Measurements from ENCODE around the gene SLC9A5. TPM values are rescaled to one million over a fixed set of nuclear protein-coding genes. Genes with fewer than 3 reads are reported as not detected.

SLC9A5 gene
- total and polyA plus RNA-seq, 9 of the 15 experiments (the other 6 are each of a cell fraction or from before 2014, with no cell fraction given): 0.06 to 3.1 (median 1.2) TPM

GRCh38 chr16:67247192-67248072, 1.3 kb upstream of the SLC9A5 start, which contains the start of gene FHOD1 (continued):
- TF ChIP-seq YY1 (IDR thresholded peaks at IDR 0.05; ENCODE audit: borderline replicate concordance in 1 of 3, control insufficient read depth in 1 of 3, extremely low read depth in 1 of 3, insufficient read depth in 3 of 3, insufficient read length in 1 of 3, insufficient replicate concordance in 2 of 3, low read depth in 1 of 3, low read length in 2 of 3) (peak in 1 of 3 experiments; percentile 48), ESRRA (IDR thresholded peaks at IDR 0.05; ENCODE audit: borderline replicate concordance, low read depth) (peak; percentile 49), ZNF184 (CRISPR knock-in tag; IDR thresholded peaks at IDR 0.05) (no peak), HMGN3 (IDR thresholded peaks at IDR 0.05; ENCODE audit: borderline replicate concordance, extremely low read depth, insufficient read length, low read depth, low read length) (peak; percentile 55), MGA (IDR thresholded peaks at IDR 0.05) (peak; percentile 87), NR3C1 (CRISPR knock-in tag; IDR thresholded peaks at IDR 0.05) (peak; percentile 24; the same call in 1 of the 2 replicates), MAFG (tag; conservative IDR thresholded peaks at IDR 0.05) (no peak), TARDBP (IDR thresholded peaks at IDR 0.05) (peak; percentile 50; the same call in 1 of the 2 replicates), FOXP1 (CRISPR knock-in tag; IDR thresholded peaks at IDR 0.05) (no peak), NFXL1 (CRISPR knock-in tag; IDR thresholded peaks at IDR 0.05) (no peak), CHD2 (IDR thresholded peaks at IDR 0.05; ENCODE audit: low read depth, low read length) (peak; percentile 87), TAL1 (IDR thresholded peaks at IDR 0.05) (no peak; the same call in 1 of the 2 replicates), HMG20B (CRISPR knock-in tag; IDR thresholded peaks at IDR 0.05) (no peak), DPF2 (IDR thresholded peaks at IDR 0.05) (0 out of 2 replicates have a peak, but pooled peaks have one; percentile 33), HEY1 (CRISPR knock-in tag; IDR thresholded peaks at IDR 0.05; ENCODE audit: borderline replicate concordance) (no peak)
- TF ChIP-seq, protein P1, sequence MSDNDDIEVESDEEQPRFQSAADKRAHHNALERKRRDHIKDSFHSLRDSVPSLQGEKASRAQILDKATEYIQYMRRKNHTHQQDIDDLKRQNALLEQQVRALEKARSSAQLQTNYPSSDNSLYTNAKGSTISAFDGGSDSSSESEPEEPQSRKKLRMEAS (CRISPR knock-in tag; IDR thresholded peaks at IDR 0.05): peak; percentile 82

All from K562 (cell line).